NCI-H2196 treated with DMSO at 0.1 percent for 48 hours (cell line): ENCODE data around the gene CSPG4.
"Not testable (repeated sequence)": the region's sequence is repeated elsewhere in the genome, so short reads cannot be mapped to it uniquely, and the experiment has no call there.

Experiments used
- DNase-seq: peaks from one replicate; lab custom pipeline; 2025; ENCODE audit not compliant: unreplicated experiment; lab: John Stamatoyannopoulos, UW

CSPG4 gene

GRCh38 chr15:75725719-75726607 is 13.3 kb upstream of the CSPG4 start:
- no peak for DNase-seq

- no peak for DNase-seq
Measured at GRCh38 chr15:75725006-75725718, 12.5 kb upstream of the CSPG4 start.

GRCh38 chr15:75723847-75724660 is 11.4 kb upstream of the CSPG4 start:
- peak; percentile 44 for DNase-seq

GRCh38 chr15:75723171-75723846 is 10.7 kb upstream of the CSPG4 start:
- DNase-seq: no peak

- no peak for DNase-seq
Measured at GRCh38 chr15:75721923-75722870, 9.5 kb upstream of the CSPG4 start.

GRCh38 chr15:75721480-75721922 is 8.9 kb upstream of the CSPG4 start:
- DNase-seq: no peak

- DNase-seq: peak; percentile 32
Measured at GRCh38 chr15:75720787-75721479, 8.3 kb upstream of the CSPG4 start.

GRCh38 chr15:75720297-75720696 is 7.6 kb upstream of the CSPG4 start:
- no peak for DNase-seq

- no peak for DNase-seq
Measured at GRCh38 chr15:75718328-75718727, 5.7 kb upstream of the CSPG4 start.

GRCh38 chr15:75717001-75717400 is 4.4 kb upstream of the CSPG4 start:
- not testable (repeated sequence) for DNase-seq

GRCh38 chr15:75716249-75716950 is 3.8 kb upstream of the CSPG4 start:
- DNase-seq: not testable (repeated sequence)

GRCh38 chr15:75715312-75715832 is 2.7 kb upstream of the CSPG4 start:
- DNase-seq: not testable (repeated sequence)

GRCh38 chr15:75714195-75714594 is 1.5 kb upstream of the CSPG4 start:
- DNase-seq: no peak

GRCh38 chr15:75713338-75713895 is 769 bp upstream of the CSPG4 start:
- DNase-seq: no peak

- not testable (repeated sequence) for DNase-seq
Measured at GRCh38 chr15:75711495-75711894, 1.2 kb downstream of the CSPG4 start.

GRCh38 chr15:75710874-75711273 is 1.8 kb downstream of the CSPG4 start:
- not testable (repeated sequence) for DNase-seq

GRCh38 chr15:75709458-75709857 is 3.2 kb downstream of the CSPG4 start:
- not testable (repeated sequence) for DNase-seq

GRCh38 chr15:75706682-75706954 is 6.0 kb downstream of the CSPG4 start:
- DNase-seq: no peak
